Skeletal muscle cell (primary cell): ENCODE measurements around the gene COPS7B.
"Not testable (repeated sequence)": the region's sequence is repeated elsewhere in the genome, so short reads cannot be mapped to it uniquely, and the experiment has no call there.

Experiments used
- DNase-seq: peaks from one replicate; pipeline ENCODE4 v3.0.0-alpha.2; 2010; ENCODE audit warnings: low read depth
- H3K4me3 ChIP-seq: 2 replicates; pipeline ENCODE4 v1.5.1; 2011; ENCODE audit warnings: low read depth, mild to moderate bottlenecking, control low read depth, low read length, moderate library complexity

Gene COPS7B

GRCh38 chr2:231786177-231786916 lies at the start of gene COPS7B:
TSS of gene COPS7B (plus strand) at chr2:231786445. CDS start at chr2:231788571, 2,126 bp downstream.
- DNase-seq, result peak; percentile 45
- peak within 1 kb of the TSS; percentile 90 for H3K4me3 ChIP-seq

- H3K4me3 ChIP-seq, result no peak overlapping the region
- no peak for DNase-seq
Observed at GRCh38 chr2:231737761-231738160, 48.5 kb upstream of the COPS7B start.

- H3K4me3 ChIP-seq, result no peak overlapping the region
- DNase-seq, result no peak
Observed at GRCh38 chr2:231743376-231744116, 42.7 kb upstream of the COPS7B start.

GRCh38 chr2:231745303-231746038 lies 40.8 kb upstream of the COPS7B start:
- DNase-seq, result no peak
- H3K4me3 ChIP-seq, result no peak overlapping the region

GRCh38 chr2:231748153-231748896 lies 37.9 kb upstream of the COPS7B start:
- DNase-seq, H3K4me3 ChIP-seq: not testable (repeated sequence)

- DNase-seq, H3K4me3 ChIP-seq: not testable (repeated sequence)
Observed at GRCh38 chr2:231749016-231749415, 37.2 kb upstream of the COPS7B start.

GRCh38 chr2:231751042-231751815 lies 35.0 kb upstream of the COPS7B start:
- H3K4me3 ChIP-seq, result no peak overlapping the region
- DNase-seq, result no peak

GRCh38 chr2:231752061-231752460 lies 34.2 kb upstream of the COPS7B start:
- no peak for DNase-seq
- H3K4me3 ChIP-seq, result no peak overlapping the region

GRCh38 chr2:231761735-231762134 lies 24.5 kb upstream of the COPS7B start:
- no peak overlapping the region for H3K4me3 ChIP-seq
- DNase-seq, result no peak

GRCh38 chr2:231764124-231764523 lies 22.1 kb upstream of the COPS7B start:
- H3K4me3 ChIP-seq, result no peak overlapping the region
- DNase-seq, result no peak

- DNase-seq, result no peak
- H3K4me3 ChIP-seq, result no peak overlapping the region
Observed at GRCh38 chr2:231764760-231765159, 21.5 kb upstream of the COPS7B start.

- no peak overlapping the region for H3K4me3 ChIP-seq
- DNase-seq, result no peak
Observed at GRCh38 chr2:231765496-231765929, 20.7 kb upstream of the COPS7B start.

- no peak overlapping the region for H3K4me3 ChIP-seq
- no peak for DNase-seq
Observed at GRCh38 chr2:231769170-231770136, 16.8 kb upstream of the COPS7B start.

- DNase-seq, result no peak
Observed at GRCh38 chr2:231780123-231780908, 5.9 kb upstream of the COPS7B start.

GRCh38 chr2:231780909-231781797 lies 5.1 kb upstream of the COPS7B start, which contains the start of gene PDE6D:
TSS of gene PDE6D (minus strand) at chr2:231781282. CDS start at chr2:231781114, 168 bp downstream.
- peak; percentile 97 for DNase-seq
- peak within 1 kb of the TSS; percentile 75 for H3K4me3 ChIP-seq

More at GRCh38 chr2:231780123-231780908, 5.9 kb upstream of the COPS7B start:
- peak overlapping the region; percentile 75 for H3K4me3 ChIP-seq
